ENCODE results near the gene SEZ6.

SEZ6 gene

GRCh38 chr17:29005936-29006511 is at the start of gene SEZ6:
Gene SEZ6 (minus strand): TSS chr17:29006033. CDS start chr17:29005869, 164 bp downstream.
- TF ChIP-seq CTCF (IDR thresholded peaks at IDR 0.05; ENCODE audit: low read depth, low read length, missing control alignments), result no peak
- DNase-seq (ENCODE audit: low read depth), result no peak
- H3K4me3 ChIP-seq (ENCODE audit: low read depth, low read length), result no peak within 1 kb of the TSS

- no peak overlapping the region for H3K4me3 ChIP-seq (ENCODE audit: low read depth, low read length)
- no peak for TF ChIP-seq CTCF (IDR thresholded peaks at IDR 0.05; ENCODE audit: low read depth, low read length, missing control alignments)
- no peak for DNase-seq (ENCODE audit: low read depth)
Measured at GRCh38 chr17:29054835-29055234, 49.0 kb upstream of the SEZ6 start.

- no peak for DNase-seq (ENCODE audit: low read depth)
- TF ChIP-seq CTCF (IDR thresholded peaks at IDR 0.05; ENCODE audit: low read depth, low read length, missing control alignments), result no peak
Measured at GRCh38 chr17:29051731-29052130, 45.9 kb upstream of the SEZ6 start.

GRCh38 chr17:29051194-29051593 is 45.4 kb upstream of the SEZ6 start:
- DNase-seq (ENCODE audit: low read depth), result no peak
- no peak for TF ChIP-seq CTCF (IDR thresholded peaks at IDR 0.05; ENCODE audit: low read depth, low read length, missing control alignments)
- H3K4me3 ChIP-seq (ENCODE audit: low read depth, low read length), result no peak overlapping the region

More at GRCh38 chr17:29051731-29052130, 45.9 kb upstream of the SEZ6 start:
- H3K4me3 ChIP-seq (ENCODE audit: low read depth, low read length), result no peak overlapping the region

GRCh38 chr17:29050176-29050575 is 44.3 kb upstream of the SEZ6 start:
- DNase-seq (ENCODE audit: low read depth), result no peak
- no peak for TF ChIP-seq CTCF (IDR thresholded peaks at IDR 0.05; ENCODE audit: low read depth, low read length, missing control alignments)
- H3K4me3 ChIP-seq (ENCODE audit: low read depth, low read length), result no peak overlapping the region

GRCh38 chr17:29049541-29050145 is 43.8 kb upstream of the SEZ6 start:
- DNase-seq (ENCODE audit: low read depth), result no peak
- no peak for TF ChIP-seq CTCF (IDR thresholded peaks at IDR 0.05; ENCODE audit: low read depth, low read length, missing control alignments)
- no peak overlapping the region for H3K4me3 ChIP-seq (ENCODE audit: low read depth, low read length)
